GM21390 (cell line): ENCODE results near the gene IPO13.

Experiments used
- ATAC-seq: cut with Tn5 transposase; IDR thresholded peaks from one replicate; pipeline ENCODE4 v1.9.1; 2021; ENCODE audit not compliant: unreplicated experiment

IPO13 gene

DNA sequence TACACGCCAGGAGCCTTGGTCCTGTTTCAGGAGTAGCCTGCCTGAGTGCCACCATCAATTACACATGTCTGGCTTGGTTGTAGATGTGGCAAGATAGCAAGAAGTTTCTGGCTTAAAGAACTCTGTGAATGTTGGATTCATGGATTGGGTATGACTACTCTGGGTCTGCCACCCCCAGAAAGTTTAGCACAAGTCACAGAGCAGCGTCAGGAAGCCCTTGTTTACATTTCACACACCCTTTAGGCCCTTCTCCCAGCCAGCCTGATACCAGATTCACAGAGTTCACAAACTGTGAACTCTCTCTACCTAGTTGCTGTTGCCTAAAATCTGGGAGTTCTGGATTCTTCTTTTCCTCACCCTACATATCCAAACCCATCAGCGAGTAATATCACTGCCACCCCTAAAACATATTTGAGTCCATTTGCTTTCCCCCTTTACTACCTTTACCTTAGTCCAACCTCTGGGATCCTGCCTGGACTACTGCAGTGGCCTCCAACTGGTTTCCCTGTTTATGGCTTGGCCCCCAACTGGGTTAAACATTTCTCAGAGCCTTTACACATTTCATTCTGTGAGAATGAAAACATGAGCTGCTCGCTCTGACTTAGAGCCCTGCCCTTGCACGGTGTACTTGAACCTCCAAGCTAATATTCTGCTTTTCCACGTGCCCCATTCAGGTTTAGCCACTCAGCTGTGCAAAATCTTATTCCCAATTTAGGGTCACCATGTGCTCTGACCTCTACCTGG, 40.6 kb downstream of the IPO13 start:
- no peak for ATAC-seq

GRCh38 chr1:43990271-43991199, 43.8 kb downstream of the IPO13 start:
- ATAC-seq: no peak

DNA sequence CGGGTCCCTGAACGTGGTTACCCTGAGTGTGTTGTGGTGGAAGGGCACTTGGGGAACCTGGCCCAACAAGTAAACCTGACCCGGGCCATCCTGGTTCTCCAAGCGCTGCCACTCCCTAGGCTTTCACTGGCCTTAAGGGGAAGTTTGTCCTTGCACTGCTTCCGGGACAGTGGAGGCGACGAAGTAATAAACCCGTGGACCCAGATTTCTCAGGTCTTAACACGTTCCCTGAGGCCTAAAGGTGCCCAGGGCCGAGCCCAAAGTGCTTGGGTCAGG, 44.4 kb downstream of the IPO13 start:
- no peak for ATAC-seq

GRCh38 chr1:43991476-43992231, 44.9 kb downstream of the IPO13 start, which contains the start of gene CCDC24:
CCDC24 (plus strand) TSS chr1:43991599; CDS start chr1:43991879, 280 bp downstream.
- peak; percentile 67 for ATAC-seq

DNA sequence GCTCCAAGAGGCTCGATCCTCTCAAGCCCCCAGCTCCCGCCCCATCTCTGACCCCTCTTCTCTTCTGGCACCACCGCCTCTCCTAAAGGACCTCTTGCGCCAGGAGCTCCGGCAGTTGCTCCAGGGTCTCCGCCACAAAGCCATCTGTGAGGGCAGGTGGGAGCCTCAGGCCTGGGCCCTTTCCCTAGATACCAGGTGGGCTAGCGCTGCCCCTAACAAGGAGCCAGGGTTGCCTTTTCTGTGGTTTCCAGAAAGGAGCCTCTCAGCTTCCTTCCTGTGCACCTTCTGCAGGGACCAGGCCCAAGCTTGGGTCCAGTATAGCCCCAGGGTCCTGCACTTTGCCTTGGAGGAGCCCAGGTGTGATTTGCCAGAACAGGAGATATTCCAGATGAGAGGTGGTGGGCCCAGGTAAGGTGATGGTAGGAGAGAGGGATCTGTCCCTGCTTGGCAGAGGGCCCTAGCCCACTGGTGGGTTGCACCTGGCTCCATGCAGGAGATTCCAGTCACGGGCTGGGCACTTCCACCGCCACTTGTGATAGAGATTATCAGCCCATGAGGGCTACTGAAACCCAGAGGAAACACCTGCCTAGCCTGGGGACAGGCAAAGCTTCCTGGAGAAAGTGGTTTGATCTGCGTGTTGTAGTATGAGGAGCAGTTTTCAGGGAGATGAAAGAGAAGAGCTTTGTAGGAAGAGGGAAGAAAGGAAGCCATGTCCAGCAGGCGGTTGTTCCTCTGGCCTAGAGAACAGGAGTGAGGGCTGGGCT, 45.7 kb downstream of the IPO13 start:
- ATAC-seq: no peak

DNA sequence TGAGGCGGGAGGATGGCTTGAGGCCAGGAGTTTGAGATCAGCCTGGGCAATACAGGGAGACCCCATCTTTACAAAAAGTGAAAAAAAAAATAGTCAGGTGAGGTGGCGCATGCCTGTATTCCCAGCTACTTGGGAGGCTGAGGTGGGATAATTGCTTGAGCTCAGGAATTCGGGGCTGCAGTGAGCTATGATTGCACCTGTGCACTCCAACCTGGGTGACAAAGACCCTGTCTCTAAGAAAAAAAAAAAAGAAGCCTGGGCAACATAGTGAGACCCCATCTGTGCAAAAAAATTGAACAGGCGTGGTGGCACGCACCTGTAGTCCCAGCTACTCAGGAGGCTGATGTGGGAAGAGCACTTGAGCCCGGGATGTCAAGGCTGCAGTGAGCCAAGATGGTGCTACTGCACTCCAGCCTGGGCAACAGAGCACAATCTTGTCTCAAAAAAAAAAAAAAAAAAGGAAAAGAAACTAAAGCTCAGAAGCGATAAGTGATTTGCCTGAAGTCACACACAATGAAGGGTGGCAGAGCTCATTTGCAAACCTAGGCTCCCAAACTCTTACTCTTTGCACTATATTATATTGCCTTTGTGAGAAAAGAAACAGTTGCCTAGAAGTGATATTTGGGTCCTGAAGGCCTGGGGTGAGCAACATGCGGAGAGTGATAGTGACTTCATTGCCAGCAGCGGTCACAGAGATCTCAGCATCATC, 46.6 kb downstream of the IPO13 start:
- no peak for ATAC-seq

DNA sequence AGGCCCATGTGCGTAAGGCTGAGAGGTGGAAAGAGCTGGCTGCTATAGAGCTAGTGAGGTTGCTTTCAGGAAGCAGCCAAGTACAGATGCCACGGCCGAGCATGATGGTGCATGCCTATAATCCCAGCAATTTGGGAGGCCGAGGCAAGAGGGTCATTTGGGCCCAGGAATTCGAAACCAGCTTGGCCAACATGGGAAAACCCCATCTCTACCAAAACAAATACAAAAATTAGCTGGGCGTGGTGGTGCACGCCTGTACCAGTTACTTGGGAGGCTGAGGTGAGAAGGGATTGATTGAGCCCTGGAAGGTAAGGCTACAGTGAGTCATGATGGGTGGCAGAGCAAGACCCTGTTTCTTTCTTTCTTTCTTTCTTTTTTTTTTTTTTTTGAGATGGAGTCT, 47.3 kb downstream of the IPO13 start:
- no peak for ATAC-seq

DNA sequence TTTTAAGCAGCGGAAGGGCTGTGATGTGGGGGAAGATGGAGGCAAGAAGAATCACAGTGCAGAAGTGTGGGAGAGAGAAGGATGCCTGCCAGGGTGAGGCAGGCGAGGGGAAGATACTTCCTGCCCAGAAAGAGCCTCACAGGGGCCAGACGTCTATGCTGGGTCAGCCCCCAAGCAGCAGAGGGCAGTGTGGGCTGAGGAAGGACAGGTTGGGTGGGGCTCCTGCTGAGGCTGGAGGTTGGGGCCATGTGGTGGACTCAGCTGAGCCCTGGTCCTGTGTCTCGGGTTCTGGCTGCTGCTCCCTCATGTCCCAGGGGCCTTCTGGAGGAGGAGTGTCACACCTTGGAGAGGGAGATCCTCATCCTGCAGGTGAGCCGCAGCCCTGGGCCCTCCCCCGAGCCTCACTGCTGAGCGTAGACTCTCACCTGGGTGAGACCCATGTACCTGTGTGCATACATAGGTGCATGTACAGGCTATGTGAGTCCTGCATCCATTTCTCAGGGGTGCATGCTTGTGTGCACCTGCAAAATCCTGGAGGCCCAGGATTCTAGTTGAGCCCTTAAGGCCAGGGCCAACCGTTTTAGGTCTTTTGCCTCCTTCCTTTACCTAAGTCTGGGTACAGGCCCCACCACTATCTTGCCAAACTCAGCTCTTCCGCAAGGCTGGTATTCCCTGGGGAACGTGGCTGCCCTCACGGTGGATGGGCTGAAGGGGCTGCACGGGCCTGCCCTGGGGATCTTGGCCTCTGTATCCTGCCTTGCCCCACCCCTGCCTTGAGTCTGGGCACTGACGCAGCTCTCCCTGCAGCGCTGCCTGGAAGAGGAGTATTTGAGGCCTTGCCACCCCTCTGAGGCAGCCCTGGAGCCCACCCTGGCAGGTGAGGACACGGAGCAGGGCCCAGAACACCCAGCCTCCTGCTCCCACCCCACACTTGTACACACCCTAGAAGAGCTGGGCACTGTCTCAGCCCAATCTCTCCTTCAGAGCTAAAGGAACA, 48.3 kb downstream of the IPO13 start:
- no peak for ATAC-seq

GRCh38 chr1:43995984-43996732, 49.4 kb downstream of the IPO13 start:
- ATAC-seq: no peak

DNA sequence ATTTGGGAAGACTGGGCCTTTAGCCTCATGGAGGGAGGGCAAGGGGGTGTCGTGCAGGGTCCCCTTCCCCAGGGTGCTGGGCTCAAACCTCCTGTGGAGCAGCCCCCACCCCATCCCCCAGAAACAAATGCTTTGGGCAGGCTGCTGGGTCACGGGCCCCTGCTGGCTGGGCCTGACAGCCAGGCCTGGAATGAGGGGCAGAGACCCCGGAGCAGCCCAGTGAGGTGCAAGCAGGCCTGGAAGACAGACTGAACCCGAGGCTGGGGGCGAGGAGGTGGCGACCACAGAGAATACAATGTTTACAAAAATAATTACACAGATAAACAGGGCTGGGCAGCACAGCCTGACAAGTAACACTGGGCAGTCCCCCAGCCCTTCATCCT, 50.0 kb downstream of the IPO13 start:
- ATAC-seq: no peak

- no peak for ATAC-seq
These were observed 50.7 kb downstream of the IPO13 start for GRCh38 chr1:43997295-43997999.

GRCh38 chr1:43998000-43998378, 51.2 kb downstream of the IPO13 start:
- ATAC-seq: no peak

DNA sequence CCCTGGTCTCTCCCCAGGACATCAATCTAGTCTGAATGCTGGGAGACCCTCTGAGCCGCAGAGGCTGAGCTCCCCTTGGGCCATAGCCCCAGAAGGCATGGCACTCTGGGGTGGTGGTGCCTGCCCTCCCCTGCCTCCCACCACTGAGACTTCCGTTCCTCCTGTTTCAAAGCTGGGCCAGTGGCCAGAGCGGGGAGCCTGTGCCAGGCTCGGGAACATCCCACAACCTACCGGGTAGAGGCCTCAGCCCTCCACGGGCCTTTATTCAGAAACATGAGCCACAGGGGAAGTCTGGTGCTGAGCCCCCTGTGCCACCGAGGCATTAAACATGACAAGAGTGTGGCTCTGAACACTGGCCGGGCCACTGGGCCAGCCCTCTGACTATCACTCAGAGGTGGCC, 52.7 kb downstream of the IPO13 start:
- ATAC-seq: no peak

DNA sequence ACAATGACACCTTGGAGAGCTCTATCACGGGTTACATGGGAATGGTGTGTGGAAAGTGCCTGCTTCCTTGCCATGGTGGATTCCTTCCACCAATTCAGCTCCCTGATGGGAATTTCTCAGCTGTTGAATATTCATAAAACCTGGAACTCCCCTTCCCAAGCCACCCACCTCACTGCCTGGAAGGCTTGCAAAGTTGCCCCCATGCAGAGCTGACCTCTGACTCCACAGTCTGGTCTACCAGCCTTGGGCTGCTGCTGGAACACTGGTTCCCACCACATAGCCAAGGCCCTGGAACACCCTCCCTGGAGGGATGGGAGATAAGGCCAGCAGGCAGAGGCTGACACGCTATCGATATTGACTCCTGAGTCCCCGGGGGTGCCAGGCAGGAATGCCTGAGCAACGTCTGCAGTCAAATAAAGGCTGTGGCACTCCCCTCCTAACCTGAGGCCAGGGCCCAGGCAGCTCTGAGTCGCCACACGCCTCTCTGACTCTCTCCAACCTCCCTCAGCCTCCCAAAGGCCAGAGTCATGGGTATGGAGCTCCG, 53.4 kb downstream of the IPO13 start:
- ATAC-seq: no peak

DNA sequence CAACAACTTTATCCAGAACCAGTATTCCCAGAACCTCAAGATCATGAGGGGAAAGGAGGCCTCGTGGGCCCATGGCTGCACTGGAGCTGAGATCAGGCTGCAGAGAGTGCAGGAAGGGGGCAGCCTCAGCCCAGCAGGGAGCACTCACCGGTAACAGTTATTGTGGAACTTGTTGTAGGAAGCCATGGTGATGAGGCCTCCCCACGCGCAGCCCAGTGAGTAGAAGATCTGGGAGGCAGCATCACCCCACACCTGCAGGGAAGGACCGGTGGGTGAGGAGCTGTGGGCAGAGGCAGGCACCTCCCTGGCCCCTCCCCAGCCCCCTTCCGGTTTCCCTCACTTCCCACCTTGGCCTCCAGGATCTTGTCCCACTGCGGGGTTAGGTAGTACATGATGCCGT, 55.4 kb downstream of the IPO13 start:
- ATAC-seq: no peak

DNA sequence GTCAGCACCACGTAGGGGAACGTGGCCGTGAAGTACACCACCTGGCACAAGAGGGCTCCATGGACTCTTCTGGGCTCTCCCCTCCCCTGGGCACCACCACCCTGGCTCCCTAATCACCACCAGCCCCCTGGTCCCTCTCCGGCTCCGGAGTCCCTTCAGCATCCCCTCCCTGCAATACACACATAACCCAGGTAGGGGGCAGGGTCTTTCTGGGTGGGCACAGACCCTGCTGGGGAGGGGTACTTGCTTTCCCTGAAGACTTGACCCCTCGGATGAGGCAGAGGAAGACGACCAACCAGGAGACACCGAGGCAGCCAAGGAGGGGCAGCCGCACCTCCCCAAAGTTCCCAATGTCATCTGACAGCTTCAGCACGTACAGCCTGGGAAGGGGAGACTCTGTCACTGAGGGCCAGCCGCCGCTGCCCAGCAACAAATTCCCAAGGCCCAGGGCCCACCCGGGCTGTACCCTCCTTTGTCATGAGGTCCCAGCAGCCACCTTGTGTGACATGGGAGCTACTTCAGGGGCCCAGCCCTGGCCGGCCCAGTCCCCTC, 55.9 kb downstream of the IPO13 start:
- ATAC-seq: no peak

DNA sequence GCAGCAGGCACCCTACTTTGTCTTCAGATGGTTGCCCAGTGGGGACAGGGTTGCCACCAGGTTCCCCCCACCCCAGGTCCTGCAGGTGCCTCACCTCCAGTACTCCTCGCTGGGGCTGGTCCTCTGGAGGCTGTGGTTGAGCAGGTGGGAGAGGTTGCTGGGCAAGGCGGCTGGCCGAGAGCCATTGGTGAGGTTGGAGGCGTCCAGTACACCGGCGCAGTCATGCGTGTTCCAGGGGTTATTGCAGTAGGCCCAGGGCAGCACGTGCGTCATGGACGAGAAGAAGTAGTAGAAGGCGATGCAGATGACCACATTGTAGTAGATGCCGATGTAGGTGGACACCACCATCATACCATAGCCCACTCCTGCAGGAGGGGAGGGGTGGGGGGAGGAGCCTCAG, 61.5 kb downstream of the IPO13 start:
- ATAC-seq: no peak
